Parathyroid adenoma (tissue), 2 donors: ENCODE data around the gene DENND1C.
"Not testable (repeated sequence)": the region's sequence is repeated elsewhere in the genome, so short reads cannot be mapped to it uniquely, and the experiment has no call there.

ENCODE experiments used
- H2AFZ ChIP-seq: fragments of 300-600 bp; sonication (generic); one replicate; pipeline ENCODE4 v1.7.0; 2017; ENCODE audit warnings: antibody characterized with exemption, mild to moderate bottlenecking
- H3K27ac ChIP-seq: fragments of 300-600 bp; sonication (generic); one replicate; pipeline ENCODE4 v1.7.0; 2017
- H3K27me3 ChIP-seq: fragments of 300-600 bp; sonication (generic); one replicate; pipeline ENCODE4 v1.7.0; 2017; ENCODE audit warnings: low read length; ENCODE audit not compliant: control insufficient read depth, insufficient read depth
- H3K36me3 ChIP-seq: fragments of 300-600 bp; sonication (generic); one replicate; pipeline ENCODE4 v1.7.0; 2017; ENCODE audit warnings: low read length; ENCODE audit not compliant: control insufficient read depth, insufficient read depth
- H3K4me1 ChIP-seq: fragments of 300-600 bp; sonication (generic); one replicate; pipeline ENCODE4 v1.7.0; 2017; ENCODE audit warnings: control low read depth
- H3K4me2 ChIP-seq: fragments of 300-600 bp; sonication (generic); one replicate; pipeline ENCODE4 v1.7.0; 2017; ENCODE audit warnings: low read length
- H3K4me3 ChIP-seq: fragments of 300-600 bp; sonication (generic); one replicate; pipeline ENCODE4 v1.7.0; 2017; ENCODE audit warnings: low read depth, low read length
- H3K79me2 ChIP-seq: fragments of 300-600 bp; sonication (generic); one replicate; pipeline ENCODE4 v1.7.0; 2017; ENCODE audit warnings: control low read depth
- H3K9ac ChIP-seq: fragments of 300-600 bp; sonication (generic); one replicate; pipeline ENCODE4 v1.7.0; 2017; ENCODE audit warnings: mild to moderate bottlenecking
- H3K9me3 ChIP-seq: fragments of 300-600 bp; sonication (generic); one replicate; pipeline ENCODE4 v1.7.0; 2017; ENCODE audit warnings: low read length; ENCODE audit not compliant: control insufficient read depth
- CTCF ChIP-seq: fragments of 300-600 bp; sonication (generic); IDR thresholded peaks from one replicate; pipeline ENCODE4 v1.7.0; 2017; ENCODE audit warnings: antibody characterized with exemption, mild to moderate bottlenecking
- donor health status: primary hyperparathyroidism.

Gene DENND1C

GRCh38 chr19:6509118-6509971 is 27.8 kb upstream of the DENND1C start:
- H3K4me3 ChIP-seq, result no peak overlapping the region
- H2AFZ ChIP-seq, result no peak overlapping the region
- H3K4me1 ChIP-seq, result no peaks in the 10 kb centered on the region
- H3K4me2 ChIP-seq, result no peak overlapping the region
- H3K9ac ChIP-seq, result no peak overlapping the region
- no peaks in the 10 kb centered on the region for H3K9me3 ChIP-seq
- no peak for TF ChIP-seq CTCF
- no peaks in the 10 kb centered on the region for H3K27me3 ChIP-seq
- H3K27ac ChIP-seq, result no peak overlapping the region
- no peaks in the 10 kb centered on the region for H3K79me2 ChIP-seq
- no peaks in the 10 kb centered on the region for H3K36me3 ChIP-seq

- not testable (repeated sequence) for H3K36me3 ChIP-seq, H3K4me1 ChIP-seq, H3K9ac ChIP-seq, H3K4me2 ChIP-seq, H3K79me2 ChIP-seq, H2AFZ ChIP-seq, H3K4me3 ChIP-seq, H3K9me3 ChIP-seq, H3K27me3 ChIP-seq, H3K27ac ChIP-seq
Observed at GRCh38 chr19:6508028-6508771, 26.6 kb upstream of the DENND1C start.

DNA sequence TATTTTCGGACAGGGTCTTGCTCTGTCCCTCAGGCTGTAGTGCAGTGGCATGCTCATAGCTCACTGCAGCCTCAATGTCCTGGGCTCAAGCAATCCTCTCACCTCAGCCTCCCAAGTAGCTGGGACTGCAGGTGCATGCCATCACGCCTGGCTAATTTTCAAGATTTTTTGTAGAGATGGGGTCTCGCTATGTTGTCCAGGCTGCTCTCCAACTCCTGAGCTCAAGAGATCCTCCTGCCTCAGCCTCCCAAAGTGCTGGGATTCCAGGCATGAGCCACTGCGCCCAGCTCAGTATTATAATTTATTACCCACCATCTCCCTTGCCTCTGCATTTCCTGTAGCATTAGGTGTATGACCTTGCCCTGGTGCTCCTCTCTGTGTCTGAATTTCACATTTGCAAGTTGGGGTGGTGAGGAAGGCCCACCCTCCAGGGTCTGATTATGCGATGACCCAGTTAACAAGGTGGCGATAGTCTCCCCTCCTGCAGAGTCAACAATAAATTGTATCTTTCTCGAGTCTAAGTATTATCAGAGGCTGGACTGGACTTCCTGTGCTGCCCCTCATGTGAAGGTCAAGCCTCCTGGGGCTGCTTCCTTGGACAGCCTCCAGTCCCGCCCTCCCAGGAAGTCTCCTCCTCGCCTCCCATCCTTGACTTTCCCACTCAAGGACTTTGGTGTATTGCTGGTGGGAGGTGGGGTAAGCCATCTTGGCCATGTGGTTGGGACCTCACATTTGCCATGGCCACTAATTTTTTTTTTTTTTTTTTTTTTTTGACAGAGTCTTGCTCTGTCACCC is 22.0 kb upstream of the DENND1C start:
- no peaks in the 10 kb centered on the region for H3K9me3 ChIP-seq
- H3K79me2 ChIP-seq, result no peaks in the 10 kb centered on the region
- no peak overlapping the region for H2AFZ ChIP-seq
- no peaks in the 10 kb centered on the region for H3K4me1 ChIP-seq
- no peak overlapping the region for H3K9ac ChIP-seq
- no peak overlapping the region for H3K27ac ChIP-seq
- no peaks in the 10 kb centered on the region for H3K27me3 ChIP-seq
- no peak for TF ChIP-seq CTCF
- no peak overlapping the region for H3K4me2 ChIP-seq
- H3K36me3 ChIP-seq, result no peaks in the 10 kb centered on the region
- no peak overlapping the region for H3K4me3 ChIP-seq

DNA sequence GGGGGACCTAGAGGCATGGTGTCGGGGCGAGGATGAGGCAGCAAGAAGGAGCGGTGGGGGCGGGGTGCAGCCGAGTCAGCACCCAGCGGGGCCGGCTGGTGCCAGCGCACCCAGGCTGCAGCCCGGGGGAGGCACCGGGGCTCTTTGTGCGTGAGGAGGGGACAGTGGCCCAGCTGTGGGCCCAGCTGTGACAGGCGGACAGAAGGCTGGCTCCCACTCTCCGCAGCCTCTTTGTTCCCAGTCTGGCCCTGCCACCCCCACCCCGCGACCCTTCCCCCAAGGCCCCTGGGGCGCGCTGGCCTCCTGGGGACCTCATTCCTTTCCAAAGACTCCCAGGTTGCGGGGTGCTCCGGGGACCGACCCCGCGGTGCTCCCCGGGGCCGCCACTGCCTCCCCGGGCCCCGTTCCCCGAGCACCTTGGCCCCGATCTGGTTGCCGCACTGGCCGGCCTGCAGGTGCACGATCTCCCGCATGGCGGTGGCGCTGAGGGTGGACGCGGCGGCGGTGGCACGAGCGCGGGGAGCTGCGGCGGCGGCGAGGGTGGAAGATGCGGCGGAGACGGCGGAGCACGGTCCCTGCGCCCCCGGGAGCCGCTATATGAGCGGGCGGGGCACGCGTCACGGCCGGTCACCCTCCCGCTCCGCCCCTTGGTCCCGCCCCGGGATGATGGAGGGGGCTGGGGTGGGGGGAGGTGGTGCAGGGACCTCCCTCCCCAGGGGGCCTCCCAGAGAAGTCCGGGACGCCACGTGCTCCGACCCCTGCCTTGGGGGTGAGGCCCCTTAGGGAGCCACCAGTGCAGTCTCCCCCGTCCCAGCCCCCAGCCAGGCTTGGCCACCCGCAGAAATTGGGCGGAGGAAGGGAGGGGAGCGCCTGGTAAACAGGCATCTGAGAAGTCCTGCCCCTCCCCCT is 20.4 kb upstream of the DENND1C start, which contains the start of gene TUBB4A:
Gene TUBB4A, minus strand, starts transcription at position 570 of the 909 bp plus-strand sequence. Its CDS starts 97 bp downstream, at position 473.
- Histone ChIP-seq H3K27me3 (no peaks in the 10 kb centered on the region), H3K9ac (no peak within 1 kb of the TSS)

More for the DNA sequence above, 20.4 kb upstream of the DENND1C start, which contains the start of gene TUBB4A:
- H3K9me3 ChIP-seq, result no peaks in the 10 kb centered on the region
- H3K27ac ChIP-seq, result no peak within 1 kb of the TSS
- H2AFZ ChIP-seq, result peak within 1 kb of the TSS; percentile 76
- TF ChIP-seq CTCF, result no peak
- H3K4me2 ChIP-seq, result peak within 1 kb of the TSS; percentile 83
- H3K4me1 ChIP-seq, result no peaks in the 10 kb centered on the region
- no peaks in the 10 kb centered on the region for H3K36me3 ChIP-seq
- H3K4me3 ChIP-seq, result peak within 1 kb of the TSS; percentile 40
- no peaks in the 10 kb centered on the region for H3K79me2 ChIP-seq
